ENCODE data around the gene TNFRSF11A. TPM values are rescaled to one million over a fixed set of nuclear protein-coding genes. Genes with fewer than 3 reads are reported as not detected.
A peak's percentile ranks its signal among the peaks of the same experiment; 100 is the strongest.

TNFRSF11A gene
- total RNA-seq, 2 donors from 2014 or later = 26.8 to 41.9 TPM

GRCh38 chr18:62372156-62372555 lies 47.0 kb downstream of the TNFRSF11A start:
- Mint-ChIP-seq H3K27me3 (peaks cover 2% of the 10 kb centered on the region), H3K27ac (no peak overlapping the region), H3K9me3 (no peaks in the 10 kb centered on the region), H3K36me3 (ENCODE audit: low read depth) (peaks cover 28% of the 10 kb centered on the region), H3K4me3 (no peak overlapping the region), H3K4me1 (peaks cover 23% of the 10 kb centered on the region)
- ATAC-seq (replicated peaks) = no peak

- H3K27ac Mint-ChIP-seq = no peak overlapping the region
- H3K36me3 Mint-ChIP-seq (ENCODE audit: low read depth) = peaks cover 21% of the 10 kb centered on the region
- peaks cover 19% of the 10 kb centered on the region for H3K4me1 Mint-ChIP-seq
- no peaks in the 10 kb centered on the region for H3K9me3 Mint-ChIP-seq
- no peak for ATAC-seq (replicated peaks)
- H3K27me3 Mint-ChIP-seq = no peaks in the 10 kb centered on the region
- H3K4me3 Mint-ChIP-seq = no peak overlapping the region
Measured at GRCh38 chr18:62372882-62373281, 47.8 kb downstream of the TNFRSF11A start.

- H3K27me3 Mint-ChIP-seq = no peaks in the 10 kb centered on the region
- ATAC-seq (replicated peaks) = no peak
- H3K27ac Mint-ChIP-seq = no peak overlapping the region
- peaks cover 13% of the 10 kb centered on the region for H3K4me1 Mint-ChIP-seq
- H3K36me3 Mint-ChIP-seq (ENCODE audit: low read depth) = peaks cover 13% of the 10 kb centered on the region
- H3K9me3 Mint-ChIP-seq = no peaks in the 10 kb centered on the region
- no peak overlapping the region for H3K4me3 Mint-ChIP-seq
Measured at GRCh38 chr18:62374410-62374965, 49.4 kb downstream of the TNFRSF11A start.

- Mint-ChIP-seq H3K4me3 (no peak overlapping the region), H3K27me3 (no peaks in the 10 kb centered on the region), H3K27ac (no peak overlapping the region), H3K9me3 (no peaks in the 10 kb centered on the region), H3K36me3 (ENCODE audit: low read depth) (no peaks in the 10 kb centered on the region), H3K4me1 (peaks cover 5% of the 10 kb centered on the region)
- ATAC-seq (replicated peaks) = no peak
Measured at GRCh38 chr18:62377131-62377807, 52.2 kb downstream of the TNFRSF11A start.

- peaks cover under 1% of the 10 kb centered on the region for H3K4me1 Mint-ChIP-seq
- no peaks in the 10 kb centered on the region for H3K27me3 Mint-ChIP-seq
- H3K4me3 Mint-ChIP-seq = no peak overlapping the region
- no peak overlapping the region for H3K27ac Mint-ChIP-seq
- peak; percentile 74 for ATAC-seq (replicated peaks)
- H3K9me3 Mint-ChIP-seq = peaks cover 3% of the 10 kb centered on the region
- no peaks in the 10 kb centered on the region for H3K36me3 Mint-ChIP-seq (ENCODE audit: low read depth)
Measured at GRCh38 chr18:62379051-62379450, 53.9 kb downstream of the TNFRSF11A start.

- Mint-ChIP-seq H3K27ac (no peak overlapping the region), H3K27me3 (no peaks in the 10 kb centered on the region), H3K9me3 (peaks cover 3% of the 10 kb centered on the region), H3K36me3 (ENCODE audit: low read depth) (no peaks in the 10 kb centered on the region), H3K4me1 (no peaks in the 10 kb centered on the region), H3K4me3 (no peak overlapping the region)
- ATAC-seq (replicated peaks) = no peak
Measured at GRCh38 chr18:62381373-62381772, 56.3 kb downstream of the TNFRSF11A start.

GRCh38 chr18:62384068-62384467 lies 59.0 kb downstream of the TNFRSF11A start:
- H3K9me3 Mint-ChIP-seq = peaks cover 3% of the 10 kb centered on the region
- no peaks in the 10 kb centered on the region for H3K4me1 Mint-ChIP-seq
- H3K4me3 Mint-ChIP-seq = no peak overlapping the region
- no peak for ATAC-seq (replicated peaks)
- peak overlapping the region; percentile 33 for H3K27ac Mint-ChIP-seq
- H3K36me3 Mint-ChIP-seq (ENCODE audit: low read depth) = no peaks in the 10 kb centered on the region
- no peaks in the 10 kb centered on the region for H3K27me3 Mint-ChIP-seq

GRCh38 chr18:62384610-62385097 lies 59.5 kb downstream of the TNFRSF11A start:
- Mint-ChIP-seq H3K36me3 (ENCODE audit: low read depth) (no peaks in the 10 kb centered on the region), H3K4me1 (no peaks in the 10 kb centered on the region), H3K27ac (no peak overlapping the region), H3K27me3 (peaks cover 3% of the 10 kb centered on the region), H3K9me3 (peaks cover 3% of the 10 kb centered on the region), H3K4me3 (no peak overlapping the region)
- peak; percentile 49 for ATAC-seq (replicated peaks)

- Mint-ChIP-seq H3K4me3 (no peak overlapping the region), H3K36me3 (ENCODE audit: low read depth) (no peaks in the 10 kb centered on the region), H3K27ac (no peak overlapping the region), H3K27me3 (peaks cover 3% of the 10 kb centered on the region), H3K9me3 (peaks cover 3% of the 10 kb centered on the region), H3K4me1 (no peaks in the 10 kb centered on the region)
- no peak for ATAC-seq (replicated peaks)
Measured at GRCh38 chr18:62386091-62386490, 61.0 kb downstream of the TNFRSF11A start.

- Mint-ChIP-seq H3K27ac (no peak overlapping the region), H3K4me3 (no peak overlapping the region), H3K9me3 (peaks cover 3% of the 10 kb centered on the region), H3K36me3 (ENCODE audit: low read depth) (no peaks in the 10 kb centered on the region), H3K4me1 (no peaks in the 10 kb centered on the region), H3K27me3 (peaks cover 3% of the 10 kb centered on the region)
- ATAC-seq (replicated peaks) = no peak
Measured at GRCh38 chr18:62386601-62387000, 61.5 kb downstream of the TNFRSF11A start.

- Mint-ChIP-seq H3K27me3 (peaks cover 3% of the 10 kb centered on the region), H3K27ac (peak overlapping the region; percentile 63), H3K36me3 (ENCODE audit: low read depth) (no peaks in the 10 kb centered on the region), H3K4me3 (no peak overlapping the region), H3K4me1 (no peaks in the 10 kb centered on the region), H3K9me3 (peaks cover 3% of the 10 kb centered on the region)
- ATAC-seq (replicated peaks) = no peak
Measured at GRCh38 chr18:62387257-62387656, 62.1 kb downstream of the TNFRSF11A start.

- H3K4me3 Mint-ChIP-seq = no peak overlapping the region
- H3K27me3 Mint-ChIP-seq = peaks cover 3% of the 10 kb centered on the region
- no peaks in the 10 kb centered on the region for H3K4me1 Mint-ChIP-seq
- no peak for ATAC-seq (replicated peaks)
- H3K9me3 Mint-ChIP-seq = no peaks in the 10 kb centered on the region
- no peaks in the 10 kb centered on the region for H3K36me3 Mint-ChIP-seq (ENCODE audit: low read depth)
- peak overlapping the region; percentile 28 for H3K27ac Mint-ChIP-seq
Measured at GRCh38 chr18:62388855-62389760, 64.0 kb downstream of the TNFRSF11A start.

- Mint-ChIP-seq H3K27ac (peak overlapping the region; percentile 21), H3K9me3 (no peaks in the 10 kb centered on the region), H3K4me1 (no peaks in the 10 kb centered on the region), H3K36me3 (ENCODE audit: low read depth) (no peaks in the 10 kb centered on the region), H3K27me3 (peaks cover 3% of the 10 kb centered on the region), H3K4me3 (no peak overlapping the region)
- peak; percentile 85 for ATAC-seq (replicated peaks)
Measured at GRCh38 chr18:62389761-62390481, 64.8 kb downstream of the TNFRSF11A start.
